PC-9 (cell line): Measurements from ENCODE around the gene KPNB1. TPM values are rescaled to one million over a fixed set of nuclear protein-coding genes. Genes with fewer than 3 reads are reported as not detected.

Experiments
- Bru-seq: library from RNA; stranded (reverse); fragments of 400-500 nt; gene quantifications from one replicate; lab custom pipeline; 2021; lab: Mats Ljungman, UMichigan
- BruChase-seq, 2 experiments: library from RNA; stranded (reverse); fragments of 400-500 nt; gene quantifications; one replicate each; lab custom pipeline; 2021; lab: Mats Ljungman, UMichigan
- BruUV-seq: library from RNA; stranded (reverse); fragments of 400-500 nt; replicated peaks from 2 replicates; lab custom pipeline; 2021; lab: Mats Ljungman, UMichigan
- CTCF ChIA-PET: fragments of 300-600 bp; sonication (Branson Sonifier 250); formaldehyde crosslinking; loops from one replicate; lab custom pipeline; 2022; ENCODE audit warnings: antibody characterized with exemption; lab: Charles Lee
- POLR2A ChIA-PET: fragments of 300-600 bp; sonication (Branson Sonifier 250); formaldehyde crosslinking; loops from one replicate; lab custom pipeline; 2022; ENCODE audit warnings: antibody characterized with exemption; ENCODE audit not compliant: unreplicated experiment; lab: Charles Lee
- DNase-seq, 2 experiments: peaks; one replicate each; pipeline versions ENCODE4 v3.0.0 to v3.0.0-alpha.2; 2015 to 2022; ENCODE audit warnings: mixed read lengths in 1 of 2
- H2AFZ ChIP-seq: fragments of 200-600 bp; sonication (generic); 2 replicates; pipeline ENCODE4 v1.8.1; 2017; ENCODE audit warnings: antibody characterized with exemption
- H3F3A ChIP-seq: fragments of 200-600 bp; sonication (generic); 2 replicates; pipeline ENCODE4 v1.8.1; 2017; ENCODE audit warnings: antibody characterized with exemption, mild to moderate bottlenecking, low read depth; ENCODE audit not compliant: insufficient read depth
- H3K27ac ChIP-seq: fragments of 200-600 bp; sonication (generic); 2 replicates; pipeline ENCODE4 v1.6.1; 2016; ENCODE audit warnings: mixed run types
- H3K27me3 ChIP-seq: fragments of 200-600 bp; sonication (generic); 2 replicates; pipeline ENCODE4 v1.6.1; 2016; ENCODE audit warnings: low read depth, mixed run types; ENCODE audit not compliant: insufficient read depth
- H3K36me3 ChIP-seq: fragments of 200-600 bp; sonication (generic); 2 replicates; pipeline ENCODE4 v1.6.1; 2016; ENCODE audit warnings: low read depth, mixed run types
- H3K4me1 ChIP-seq: fragments of 200-600 bp; sonication (generic); replicated peaks from 2 replicates; pipeline ENCODE4 v1.6.1; 2016; ENCODE audit warnings: mixed run types; ENCODE audit not compliant: insufficient read depth
- H3K4me2 ChIP-seq: fragments of 200-600 bp; sonication (generic); 2 replicates; pipeline ENCODE4 v1.6.1; 2017; ENCODE audit warnings: mixed run types
- H3K4me3 ChIP-seq: fragments of 200-600 bp; sonication (generic); 2 replicates; pipeline ENCODE4 v1.6.1; 2016; ENCODE audit warnings: mixed run types
- H3K79me2 ChIP-seq: fragments of 200-600 bp; sonication (generic); 2 replicates; pipeline ENCODE4 v1.6.1; 2017; ENCODE audit warnings: low read depth, mixed run types
- H3K9me2 ChIP-seq: fragments of 200-600 bp; sonication (generic); 2 replicates; pipeline ENCODE4 v1.8.1; 2017; ENCODE audit warnings: mild to moderate bottlenecking; ENCODE audit not compliant: insufficient read depth
- H3K9me3 ChIP-seq: fragments of 200-600 bp; sonication (generic); 2 replicates; pipeline ENCODE4 v1.8.1; 2016; ENCODE audit warnings: low read depth; ENCODE audit not compliant: insufficient read depth
- H4K20me1 ChIP-seq: fragments of 200-600 bp; sonication (generic); 2 replicates; pipeline ENCODE4 v1.8.1; 2017; ENCODE audit not compliant: insufficient read depth
- EZH2 ChIP-seq: fragments of 200-600 bp; sonication (generic); IDR thresholded peaks from 2 replicates; pipeline ENCODE4 v1.8.0; 2017; ENCODE audit warnings: antibody characterized with exemption, low read depth
- intact Hi-C: fragments of 100-400 bp; cut with micrococcal nuclease; formaldehyde crosslinking; loops from one replicate; pipeline ENCODE4 v1.10.0; 2022; ENCODE audit not compliant: unreplicated experiment
- long read RNA-seq: library from polyadenylated mRNA; stranded (forward); transcript quantifications from one replicate; pipeline ENCODE4 v2.0.0, GENCODE V29; 2022
- total RNA-seq: library from RNA; stranded (reverse); gene quantifications from 2 replicates; pipeline ENCODE4 v1.2.3, GENCODE V29; 2021
- TF ChIP-seq, protein P1 (sequence below): fragments of 200-600 bp; sonication (generic); conservative IDR thresholded peaks from 2 replicates; pipeline ENCODE4 v1.6.1; 2017; ENCODE audit warnings: mixed run types, antibody characterized with exemption, mild to moderate bottlenecking, moderate library complexity

Gene KPNB1
- total RNA-seq (305 and 306 TPM in 2 replicates), Bru-seq, nascent RNA (percentile 98 among the genes with signal in this experiment), BruChase-seq, experiment 1, labeled RNA remaining after a 2-hour chase (percentile 97 among the genes with signal in this experiment), BruChase-seq, experiment 2, labeled RNA remaining after a 6-hour chase (percentile 99 among the genes with signal in this experiment)
- long read RNA-seq, full-length matches to known transcripts = 38 of 131 reads
- long read RNA-seq, partial matches to known transcripts = 32 of 131 reads
- long read RNA-seq, other reads (novel, unspliced or antisense) = 61 of 131 reads

DNA sequence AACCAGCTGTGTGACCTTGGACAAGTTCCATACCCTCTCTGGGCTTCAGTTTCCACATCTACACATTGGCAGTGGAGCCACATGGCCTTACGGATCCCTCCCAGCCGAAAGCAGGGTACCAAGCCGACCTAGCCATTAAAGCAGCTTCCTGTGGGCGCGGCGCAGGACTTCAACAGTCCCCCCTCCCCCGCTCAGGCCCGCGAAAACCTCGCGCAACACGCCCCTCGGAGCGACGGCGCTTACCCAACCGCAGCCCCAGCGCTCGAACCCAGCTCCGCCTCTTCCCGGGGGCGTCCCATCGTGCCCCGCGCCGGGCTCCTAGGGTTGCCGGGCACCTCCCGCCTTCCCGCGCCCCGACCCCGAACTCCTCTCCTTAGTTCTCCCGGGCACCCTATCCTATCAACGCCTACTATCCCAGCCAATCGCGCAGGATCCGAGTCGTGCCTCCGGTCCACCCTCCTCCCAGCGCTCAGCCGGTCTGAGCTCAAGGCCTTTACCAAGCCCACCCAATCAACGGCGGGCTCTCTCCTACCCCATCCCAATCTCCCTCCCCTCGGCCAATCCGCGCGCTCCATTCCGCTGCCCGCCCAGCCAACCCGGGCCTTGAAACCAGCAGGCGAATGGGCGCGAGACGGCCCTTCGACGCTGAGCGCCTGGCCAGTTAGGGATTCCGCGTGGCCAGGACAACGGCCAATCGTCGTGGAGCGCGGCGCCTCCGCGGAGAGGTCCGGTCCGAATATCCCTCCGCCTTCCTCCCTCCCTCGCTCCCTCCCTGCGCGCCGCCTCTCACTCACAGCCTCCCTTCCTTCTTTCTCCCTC, at the start of gene KPNB1:
Gene KPNB1 (plus strand): TSS at position 767 of the 819 bp plus-strand sequence. CDS start 326 bp downstream, outside the sequence.
- H3K27me3 ChIP-seq = no peaks in the 10 kb centered on the region
- H3F3A ChIP-seq = peaks cover 45% of the 10 kb centered on the region
- ChIA-PET POLR2A (interaction anchor here (0.6 to 1.0 kb wide), 12 partner anchors 17 to 1432 kb away, joined by 3 to 30 read pairs (median 4); partner anchors contain the start of genes LRRC46 and MRPL10), CTCF (interaction anchor here (0.5 kb wide), 1 partner anchor 318 kb away, joined by 5 read pairs; no protein-coding TSS in a partner anchor)
- H3K9me3 ChIP-seq = no peaks in the 10 kb centered on the region
- DNase-seq = peak; percentile 99
- H3K36me3 ChIP-seq = peaks cover 35% of the 10 kb centered on the region
- TF ChIP-seq, protein P1, sequence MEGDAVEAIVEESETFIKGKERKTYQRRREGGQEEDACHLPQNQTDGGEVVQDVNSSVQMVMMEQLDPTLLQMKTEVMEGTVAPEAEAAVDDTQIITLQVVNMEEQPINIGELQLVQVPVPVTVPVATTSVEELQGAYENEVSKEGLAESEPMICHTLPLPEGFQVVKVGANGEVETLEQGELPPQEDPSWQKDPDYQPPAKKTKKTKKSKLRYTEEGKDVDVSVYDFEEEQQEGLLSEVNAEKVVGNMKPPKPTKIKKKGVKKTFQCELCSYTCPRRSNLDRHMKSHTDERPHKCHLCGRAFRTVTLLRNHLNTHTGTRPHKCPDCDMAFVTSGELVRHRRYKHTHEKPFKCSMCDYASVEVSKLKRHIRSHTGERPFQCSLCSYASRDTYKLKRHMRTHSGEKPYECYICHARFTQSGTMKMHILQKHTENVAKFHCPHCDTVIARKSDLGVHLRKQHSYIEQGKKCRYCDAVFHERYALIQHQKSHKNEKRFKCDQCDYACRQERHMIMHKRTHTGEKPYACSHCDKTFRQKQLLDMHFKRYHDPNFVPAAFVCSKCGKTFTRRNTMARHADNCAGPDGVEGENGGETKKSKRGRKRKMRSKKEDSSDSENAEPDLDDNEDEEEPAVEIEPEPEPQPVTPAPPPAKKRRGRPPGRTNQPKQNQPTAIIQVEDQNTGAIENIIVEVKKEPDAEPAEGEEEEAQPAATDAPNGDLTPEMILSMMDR = no peak
- no peak for TF ChIP-seq EZH2
- H3K4me1 ChIP-seq = peaks cover 20% of the 10 kb centered on the region
- H3K9me2 ChIP-seq = no peaks in the 10 kb centered on the region
- peaks cover 27% of the 10 kb centered on the region for H4K20me1 ChIP-seq
- no TSS peak for BruUV-seq
- peak within 1 kb of the TSS; percentile 98 for H3K4me3 ChIP-seq
- peak within 1 kb of the TSS; percentile 78 for H2AFZ ChIP-seq
- peaks cover 53% of the 10 kb centered on the region for H3K79me2 ChIP-seq
- peak within 1 kb of the TSS; percentile 82 for H3K27ac ChIP-seq
- peak within 1 kb of the TSS; percentile 96 for H3K4me2 ChIP-seq
- intact Hi-C loops = no loop called here

DNA sequence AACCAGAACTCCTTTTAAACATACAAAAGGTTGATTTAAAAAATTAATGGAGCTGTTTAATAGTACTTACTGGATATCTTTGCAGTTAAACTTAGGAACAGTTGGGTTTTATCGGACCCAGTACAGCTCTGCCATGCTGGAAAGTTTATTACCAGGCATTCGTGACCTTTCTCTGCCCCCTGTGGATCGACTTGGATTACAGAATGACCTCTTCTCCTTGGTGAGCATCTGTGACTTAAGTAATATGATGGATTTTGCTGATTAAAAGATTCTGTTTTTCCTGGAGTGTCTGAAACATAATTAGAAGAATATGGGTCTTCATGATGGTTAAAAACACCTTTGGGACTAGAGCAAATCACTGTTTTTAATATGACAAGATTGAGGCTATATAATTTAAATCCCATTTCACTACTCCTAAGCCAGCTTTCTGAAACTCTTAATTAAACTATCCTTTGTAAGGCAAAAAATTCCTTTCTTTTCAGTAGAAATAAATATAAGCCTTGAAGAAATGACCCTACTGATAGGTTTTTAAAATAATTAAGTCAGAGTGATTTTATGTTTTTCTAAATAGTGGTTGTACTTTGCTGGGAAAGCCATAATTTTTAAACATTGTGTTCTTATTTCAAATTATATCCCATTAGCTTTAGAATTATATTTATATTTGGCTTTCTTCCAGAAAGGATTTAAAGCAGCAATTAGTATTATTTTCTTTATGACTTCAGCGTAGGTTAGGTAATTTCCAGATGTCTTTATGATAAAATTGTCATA, 45.7 kb upstream of the KPNB1 start:
- H3K27ac ChIP-seq = peak overlapping the region; percentile 4; the same call in 1 of the 2 replicates
- no TSS peak for BruUV-seq
- no peak for DNase-seq
- CTCF ChIA-PET = no interaction called here
- H3K27me3 ChIP-seq = no peaks in the 10 kb centered on the region
- no peak overlapping the region for H3K4me2 ChIP-seq
- H3K79me2 ChIP-seq = no peaks in the 10 kb centered on the region
- peaks cover 77% of the 10 kb centered on the region for H3F3A ChIP-seq
- H3K4me3 ChIP-seq = no peak overlapping the region
- TF ChIP-seq, protein P1 = no peak
- TF ChIP-seq EZH2 = no peak
- H3K4me1 ChIP-seq = no peaks in the 10 kb centered on the region
- H3K9me2 ChIP-seq = no peaks in the 10 kb centered on the region
- no peaks in the 10 kb centered on the region for H3K9me3 ChIP-seq
- POLR2A ChIA-PET = interaction anchor here (0.6 kb wide), 1 partner anchor 227 kb away, joined by 6 read pairs; the partner anchor contains the start of gene MRPL10
- intact Hi-C loops = no loop called here
- peaks cover 11% of the 10 kb centered on the region; the same call in 1 of the 2 replicates for H4K20me1 ChIP-seq
- H2AFZ ChIP-seq = no peak overlapping the region
- peaks cover 65% of the 10 kb centered on the region for H3K36me3 ChIP-seq
